IPS-18c (cell line): Measurements from ENCODE around the gene LGALS7.
"Not testable (repeated sequence)": the region's sequence is repeated elsewhere in the genome, so short reads cannot be mapped to it uniquely, and the experiment has no call there.

Source experiments
- H3K4me3 ChIP-seq: 2 replicates; pipeline ENCODE4 v1.7.0; 2013; ENCODE audit warnings: low read depth, mild to moderate bottlenecking, low read length, moderate library complexity; ENCODE audit not compliant: insufficient read depth
- H3K9me3 ChIP-seq: one replicate; pipeline ENCODE4 v1.6.1; 2013; ENCODE audit warnings: mild to moderate bottlenecking, low read length, moderate library complexity; ENCODE audit not compliant: control insufficient read depth, insufficient read depth

Gene LGALS7

GRCh38 chr19:38773469-38774177 lies at the start of gene LGALS7:
Gene LGALS7 (minus strand): TSS chr19:38773517. CDS start chr19:38773492, 25 bp downstream.
- no peak within 1 kb of the TSS for H3K4me3 ChIP-seq
- H3K9me3 ChIP-seq = no peaks in the 10 kb centered on the region

- H3K4me3 ChIP-seq, H3K9me3 ChIP-seq: not testable (repeated sequence)
These were observed 48.0 kb upstream of the LGALS7 start for GRCh38 chr19:38821230-38821825.

GRCh38 chr19:38819231-38819920 lies 46.1 kb upstream of the LGALS7 start:
- no peak overlapping the region for H3K4me3 ChIP-seq
- H3K9me3 ChIP-seq = no peaks in the 10 kb centered on the region

GRCh38 chr19:38817081-38817480 lies 43.8 kb upstream of the LGALS7 start:
- H3K9me3 ChIP-seq = no peaks in the 10 kb centered on the region
- H3K4me3 ChIP-seq = no peak overlapping the region

- H3K9me3 ChIP-seq = no peaks in the 10 kb centered on the region
- no peak overlapping the region for H3K4me3 ChIP-seq
These were observed 42.9 kb upstream of the LGALS7 start for GRCh38 chr19:38816131-38816750.

GRCh38 chr19:38815059-38816001 lies 42.0 kb upstream of the LGALS7 start:
- Histone ChIP-seq H3K4me3 (no peak overlapping the region), H3K9me3 (no peaks in the 10 kb centered on the region)

GRCh38 chr19:38813932-38814331 lies 40.6 kb upstream of the LGALS7 start:
- H3K4me3 ChIP-seq = not testable (repeated sequence)

GRCh38 chr19:38813323-38813722 lies 40.0 kb upstream of the LGALS7 start:
- no peaks in the 10 kb centered on the region for H3K9me3 ChIP-seq
- H3K4me3 ChIP-seq = no peak overlapping the region

More at GRCh38 chr19:38813932-38814331, 40.6 kb upstream of the LGALS7 start:
- H3K9me3 ChIP-seq = not testable (repeated sequence)

- no peaks in the 10 kb centered on the region for H3K9me3 ChIP-seq
These were observed 39.6 kb upstream of the LGALS7 start, which contains the start of gene LGALS4 for GRCh38 chr19:38812841-38813320. Gene LGALS4 (minus strand): TSS chr19:38812945. CDS start chr19:38812886, 59 bp downstream.

GRCh38 chr19:38812009-38812840 lies 38.9 kb upstream of the LGALS7 start:
- Histone ChIP-seq H3K4me3 (no peak overlapping the region), H3K9me3 (no peaks in the 10 kb centered on the region)

More at GRCh38 chr19:38812841-38813320, 39.6 kb upstream of the LGALS7 start, which contains the start of gene LGALS4:
- no peak within 1 kb of the TSS for H3K4me3 ChIP-seq

GRCh38 chr19:38809592-38810252 lies 36.4 kb upstream of the LGALS7 start:
- Histone ChIP-seq H3K4me3 (no peak overlapping the region), H3K9me3 (no peaks in the 10 kb centered on the region)

GRCh38 chr19:38808741-38809140 lies 35.4 kb upstream of the LGALS7 start:
- no peaks in the 10 kb centered on the region for H3K9me3 ChIP-seq
- H3K4me3 ChIP-seq = no peak overlapping the region

GRCh38 chr19:38807374-38808098 lies 34.2 kb upstream of the LGALS7 start:
- H3K4me3 ChIP-seq, H3K9me3 ChIP-seq: not testable (repeated sequence)

GRCh38 chr19:38806371-38806770 lies 33.1 kb upstream of the LGALS7 start:
- H3K4me3 ChIP-seq = no peak overlapping the region
- H3K9me3 ChIP-seq = no peaks in the 10 kb centered on the region

- Histone ChIP-seq H3K4me3 (no peak overlapping the region), H3K9me3 (no peaks in the 10 kb centered on the region)
These were observed 31.9 kb upstream of the LGALS7 start for GRCh38 chr19:38805180-38805579.
